BE2C (cell line): Measurements from ENCODE around the gene IGSF6.

ENCODE experiments used
- DNase-seq: peaks from one replicate; pipeline ENCODE4 v3.0.0-alpha.2; 2020
- H3K27me3 ChIP-seq: fragments of 250-450 bp; sonication (Bioruptor Pico); 2 replicates; pipeline ENCODE4 v1.5.1; 2020; ENCODE audit warnings: mild to moderate bottlenecking
- H3K36me3 ChIP-seq: fragments of 250-450 bp; sonication (Bioruptor Pico); 2 replicates; pipeline ENCODE4 v1.5.1; 2020; ENCODE audit warnings: mild to moderate bottlenecking
- H3K4me1 ChIP-seq: fragments of 250-450 bp; sonication (Bioruptor Pico); 2 replicates; pipeline ENCODE4 v1.5.1; 2020
- H3K4me3 ChIP-seq: 2 replicates; pipeline ENCODE4 v1.5.1; 2011; ENCODE audit warnings: low read depth, low read length
- H3K9me3 ChIP-seq: fragments of 250-450 bp; sonication (Bioruptor Pico); 2 replicates; pipeline ENCODE4 v1.5.1; 2020
- TF ChIP-seq, protein P1 (sequence below): IDR thresholded peaks from 2 replicates; pipeline ENCODE4 v1.5.1; 2012; ENCODE audit warnings: mild to moderate bottlenecking, low read depth, low read length

The IGSF6 gene

DNA sequence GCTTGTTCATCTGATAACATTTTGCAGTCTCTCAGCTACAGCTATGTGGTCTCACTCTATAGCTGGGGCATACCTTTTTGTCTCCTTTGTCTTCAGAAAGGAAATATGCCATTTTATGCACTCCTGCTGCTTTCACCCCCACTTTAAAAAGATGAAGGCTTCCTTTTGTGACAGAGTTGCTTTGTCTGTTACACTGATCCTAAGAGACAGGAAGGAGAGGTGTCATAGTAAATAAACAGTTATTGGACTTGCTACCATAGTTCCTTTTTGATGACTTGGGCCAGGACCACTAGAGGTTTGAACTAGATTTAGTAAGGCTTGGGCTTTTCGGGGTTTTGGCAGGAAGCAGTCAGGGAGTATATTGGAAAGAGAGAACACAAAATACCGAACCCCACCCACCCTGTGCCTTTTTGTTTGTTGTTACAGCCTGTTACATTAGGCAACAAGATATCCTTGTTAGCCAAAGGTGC is 54.8 kb downstream of the IGSF6 start:
- no peak overlapping the region for H3K4me3 ChIP-seq
- H3K4me1 ChIP-seq, result peaks cover 3% of the 10 kb centered on the region; the same call in 1 of the 2 replicates
- H3K27me3 ChIP-seq, result no peaks in the 10 kb centered on the region
- TF ChIP-seq, protein P1, sequence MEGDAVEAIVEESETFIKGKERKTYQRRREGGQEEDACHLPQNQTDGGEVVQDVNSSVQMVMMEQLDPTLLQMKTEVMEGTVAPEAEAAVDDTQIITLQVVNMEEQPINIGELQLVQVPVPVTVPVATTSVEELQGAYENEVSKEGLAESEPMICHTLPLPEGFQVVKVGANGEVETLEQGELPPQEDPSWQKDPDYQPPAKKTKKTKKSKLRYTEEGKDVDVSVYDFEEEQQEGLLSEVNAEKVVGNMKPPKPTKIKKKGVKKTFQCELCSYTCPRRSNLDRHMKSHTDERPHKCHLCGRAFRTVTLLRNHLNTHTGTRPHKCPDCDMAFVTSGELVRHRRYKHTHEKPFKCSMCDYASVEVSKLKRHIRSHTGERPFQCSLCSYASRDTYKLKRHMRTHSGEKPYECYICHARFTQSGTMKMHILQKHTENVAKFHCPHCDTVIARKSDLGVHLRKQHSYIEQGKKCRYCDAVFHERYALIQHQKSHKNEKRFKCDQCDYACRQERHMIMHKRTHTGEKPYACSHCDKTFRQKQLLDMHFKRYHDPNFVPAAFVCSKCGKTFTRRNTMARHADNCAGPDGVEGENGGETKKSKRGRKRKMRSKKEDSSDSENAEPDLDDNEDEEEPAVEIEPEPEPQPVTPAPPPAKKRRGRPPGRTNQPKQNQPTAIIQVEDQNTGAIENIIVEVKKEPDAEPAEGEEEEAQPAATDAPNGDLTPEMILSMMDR, result no peak
- no peak for DNase-seq
- H3K36me3 ChIP-seq, result no peaks in the 10 kb centered on the region
- H3K9me3 ChIP-seq, result no peaks in the 10 kb centered on the region

DNA sequence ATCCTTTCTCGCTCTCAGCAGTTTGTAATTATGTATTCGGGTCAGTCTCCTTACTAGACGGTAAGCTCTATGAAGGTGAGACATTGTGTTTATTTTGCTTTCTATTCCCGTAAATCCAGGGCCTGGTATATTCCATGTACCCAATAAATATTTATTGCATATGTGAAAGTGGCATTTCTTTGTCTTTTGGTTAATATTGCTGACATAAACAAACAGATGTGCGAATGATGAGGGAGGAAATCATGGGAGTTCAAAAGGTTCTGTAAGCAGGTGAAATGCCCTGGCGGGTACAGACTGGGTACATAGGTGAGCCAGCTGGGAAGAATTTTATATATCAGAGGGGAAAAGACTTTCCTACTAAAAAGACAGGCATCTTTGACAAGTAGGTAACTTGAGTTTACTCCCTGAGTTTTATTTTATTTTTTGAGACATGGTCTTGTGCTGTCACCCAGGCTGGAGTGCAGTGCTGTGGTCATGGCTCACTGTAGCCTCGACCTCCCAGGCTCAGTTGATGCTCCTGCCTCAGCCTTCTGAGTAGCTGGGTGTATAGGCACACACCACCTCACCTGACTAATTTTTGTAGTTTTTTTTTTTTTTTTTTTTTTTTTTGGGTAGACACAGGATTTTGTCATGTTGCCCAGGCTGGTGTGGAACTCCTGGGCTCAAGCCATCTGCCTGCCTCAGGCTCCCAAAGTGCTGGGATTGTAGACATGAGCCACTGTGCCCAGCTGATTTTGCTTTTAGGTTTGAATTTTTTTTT is 58.7 kb downstream of the IGSF6 start:
- Histone ChIP-seq H3K4me3 (no peak overlapping the region), H3K27me3 (no peaks in the 10 kb centered on the region), H3K9me3 (no peaks in the 10 kb centered on the region), H3K36me3 (no peaks in the 10 kb centered on the region), H3K4me1 (peaks cover 3% of the 10 kb centered on the region; the same call in 1 of the 2 replicates)
- DNase-seq, result no peak
- TF ChIP-seq, protein P1, result no peak

GRCh38 chr16:21592191-21592590 is 60.2 kb downstream of the IGSF6 start:
- Histone ChIP-seq H3K27me3 (no peaks in the 10 kb centered on the region), H3K9me3 (no peaks in the 10 kb centered on the region), H3K4me3 (no peak overlapping the region), H3K36me3 (no peaks in the 10 kb centered on the region), H3K4me1 (no peaks in the 10 kb centered on the region)
- DNase-seq, result no peak
- TF ChIP-seq, protein P1, result no peak

DNA sequence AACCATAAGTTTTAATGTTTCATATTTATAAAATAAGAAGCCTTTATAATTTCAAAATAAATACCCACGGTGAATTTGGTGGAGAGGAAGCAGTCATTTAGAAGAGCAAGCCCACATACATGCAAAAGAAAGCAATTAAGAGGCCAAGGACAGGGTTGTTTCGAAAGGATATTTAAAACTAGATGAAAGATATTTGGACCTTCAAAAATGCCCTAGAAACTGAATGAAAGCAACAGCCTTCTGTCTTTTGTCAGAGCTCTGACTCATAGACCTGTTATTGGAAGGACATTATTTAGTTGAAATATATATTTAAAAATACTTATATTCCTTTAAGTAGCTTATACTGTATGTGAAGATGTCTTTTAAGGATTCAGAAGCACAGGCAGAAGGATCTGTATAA is 61.6 kb downstream of the IGSF6 start:
- Histone ChIP-seq H3K9me3 (no peaks in the 10 kb centered on the region), H3K36me3 (no peaks in the 10 kb centered on the region), H3K4me3 (no peak overlapping the region), H3K4me1 (no peaks in the 10 kb centered on the region), H3K27me3 (no peaks in the 10 kb centered on the region)
- TF ChIP-seq, protein P1, result no peak
- DNase-seq, result no peak

DNA sequence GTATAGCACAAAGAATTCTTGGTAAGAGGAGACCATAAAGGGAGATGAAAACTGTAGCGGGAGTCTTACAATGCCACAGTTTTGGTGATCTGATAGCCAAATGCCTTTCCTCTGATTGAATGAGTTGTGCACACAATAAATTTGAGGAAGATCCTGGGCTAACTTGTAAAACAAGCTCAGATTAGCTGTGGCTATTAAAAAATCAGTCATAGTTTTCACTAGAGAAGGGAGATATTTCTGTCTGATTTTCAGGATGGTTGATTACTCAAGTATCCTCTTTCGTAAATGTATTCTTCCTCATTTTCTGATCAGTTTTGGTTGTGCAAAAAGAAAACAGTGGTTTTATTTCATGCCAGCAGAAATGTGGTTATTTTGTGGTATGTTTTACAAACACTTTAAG is 62.1 kb downstream of the IGSF6 start:
- Histone ChIP-seq H3K27me3 (no peaks in the 10 kb centered on the region), H3K4me3 (no peak overlapping the region), H3K9me3 (no peaks in the 10 kb centered on the region), H3K4me1 (no peaks in the 10 kb centered on the region), H3K36me3 (no peaks in the 10 kb centered on the region)
- TF ChIP-seq, protein P1, result no peak
- no peak for DNase-seq

- Histone ChIP-seq H3K27me3 (no peaks in the 10 kb centered on the region), H3K4me1 (no peaks in the 10 kb centered on the region), H3K4me3 (no peak overlapping the region), H3K36me3 (no peaks in the 10 kb centered on the region), H3K9me3 (no peaks in the 10 kb centered on the region)
- no peak for DNase-seq
- TF ChIP-seq, protein P1, result no peak
Observed at GRCh38 chr16:21589551-21589950, 62.9 kb downstream of the IGSF6 start.
